OCI-LY3 (cell line): ENCODE measurements around the gene RAD51B.

Experiments
- EZH2phosphoT487 ChIP-seq: fragments of 200-600 bp; shearing (Covaris generic); IDR thresholded peaks from 2 replicates; pipeline ENCODE4 v1.6.1; 2018; ENCODE audit warnings: antibody characterized with exemption, mixed run types, low read depth
- TF ChIP-seq, protein P1 (sequence below): fragments of 200-600, 300-600 bp; sonication (generic); IDR thresholded peaks from 2 replicates; pipeline ENCODE4 v1.5.1; 2014; ENCODE audit warnings: antibody characterized with exemption, low read length, low read depth

DNA sequence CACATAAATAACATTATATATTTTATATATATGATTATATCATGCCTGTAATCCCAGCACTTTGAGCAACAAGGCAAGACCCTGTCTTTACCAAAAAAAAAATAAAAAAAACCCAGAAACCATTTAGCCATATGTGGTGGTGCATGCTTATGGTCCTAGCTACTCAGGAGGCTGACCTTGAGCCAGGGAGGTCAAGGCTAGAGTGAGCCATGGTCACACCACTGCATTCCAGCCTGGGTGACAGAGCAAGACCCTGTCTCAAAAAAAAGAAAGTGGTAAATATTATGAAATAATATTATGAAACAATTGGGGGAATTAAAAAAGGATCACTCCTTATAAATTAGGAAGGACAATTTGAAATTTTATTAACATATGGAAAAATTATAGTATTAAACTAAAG, 16.0 kb downstream of the RAD51B start:
- TF ChIP-seq, protein P1, sequence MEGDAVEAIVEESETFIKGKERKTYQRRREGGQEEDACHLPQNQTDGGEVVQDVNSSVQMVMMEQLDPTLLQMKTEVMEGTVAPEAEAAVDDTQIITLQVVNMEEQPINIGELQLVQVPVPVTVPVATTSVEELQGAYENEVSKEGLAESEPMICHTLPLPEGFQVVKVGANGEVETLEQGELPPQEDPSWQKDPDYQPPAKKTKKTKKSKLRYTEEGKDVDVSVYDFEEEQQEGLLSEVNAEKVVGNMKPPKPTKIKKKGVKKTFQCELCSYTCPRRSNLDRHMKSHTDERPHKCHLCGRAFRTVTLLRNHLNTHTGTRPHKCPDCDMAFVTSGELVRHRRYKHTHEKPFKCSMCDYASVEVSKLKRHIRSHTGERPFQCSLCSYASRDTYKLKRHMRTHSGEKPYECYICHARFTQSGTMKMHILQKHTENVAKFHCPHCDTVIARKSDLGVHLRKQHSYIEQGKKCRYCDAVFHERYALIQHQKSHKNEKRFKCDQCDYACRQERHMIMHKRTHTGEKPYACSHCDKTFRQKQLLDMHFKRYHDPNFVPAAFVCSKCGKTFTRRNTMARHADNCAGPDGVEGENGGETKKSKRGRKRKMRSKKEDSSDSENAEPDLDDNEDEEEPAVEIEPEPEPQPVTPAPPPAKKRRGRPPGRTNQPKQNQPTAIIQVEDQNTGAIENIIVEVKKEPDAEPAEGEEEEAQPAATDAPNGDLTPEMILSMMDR, result no peak
- TF ChIP-seq EZH2phosphoT487, result no peak
